Sigmoid colon (tissue), 4 donors: ENCODE measurements around the gene ABCA1.

Source experiments
- CTCF ChIP-seq, 4 experiments: fragments of 450-650 bp in 3 of 4; fragments of 200-600 bp in 1 of 4; IDR thresholded peaks; one replicate each; pipeline ENCODE4 v1.5.1; 2016 to 2019; ENCODE audit warnings: antibody characterized with exemption in 4 of 4, mild to moderate bottlenecking in 3 of 4, moderate library complexity in 2 of 4
- EP300 ChIP-seq, 4 donors: sonication (generic); formaldehyde crosslinking; IDR thresholded peaks; one replicate each; pipeline ENCODE4 v1.6.1; 2017; ENCODE audit warnings: antibody characterized with exemption in 4 of 4

GRCh38 chr9:104869811-104870210, 58.1 kb downstream of the ABCA1 start:
- TF ChIP-seq CTCF (IDR thresholded peaks at IDR 0.05) (no peak), EP300 (IDR thresholded peaks at IDR 0.05) (no peak)
